Suprapubic skin (tissue), 4 donors: ENCODE results near the gene PTGES2. TPM values are rescaled to one million over a fixed set of nuclear protein-coding genes. Genes with fewer than 3 reads are reported as not detected.

Source experiments
- DNase-seq, 2 donors: peaks; one replicate each; pipeline ENCODE4 v3.0.0-alpha.2; 2019; ENCODE audit warnings: low spot score in 2 of 2
- H3K27ac ChIP-seq: fragments of 200-600 bp; sonication (generic); one replicate; pipeline ENCODE4 v1.5.1; 2019
- H3K27me3 ChIP-seq: fragments of 200-600 bp; sonication (generic); one replicate; pipeline ENCODE4 v1.5.1; 2019
- H3K36me3 ChIP-seq: fragments of 200-600 bp; sonication (generic); one replicate; pipeline ENCODE4 v1.5.1; 2019
- H3K4me1 ChIP-seq: fragments of 200-600 bp; sonication (generic); one replicate; pipeline ENCODE4 v1.5.1; 2019
- H3K4me3 ChIP-seq: fragments of 200-600 bp; sonication (generic); one replicate; pipeline ENCODE4 v1.5.1; 2019; ENCODE audit warnings: mild to moderate bottlenecking
- H3K9me3 ChIP-seq: fragments of 200-600 bp; sonication (generic); one replicate; pipeline ENCODE4 v1.5.1; 2019
- CTCF ChIP-seq, 2 donors: fragments of 200-600 bp in 1 of 2; fragments of 450-650 bp in 1 of 2; sonication (generic) in 1 of 2; IDR thresholded peaks; one replicate each; pipeline ENCODE4 v1.5.1; 2016 to 2019; ENCODE audit warnings: antibody characterized with exemption in 2 of 2, mild to moderate bottlenecking in 1 of 2, moderate library complexity in 1 of 2
- EP300 ChIP-seq: sonication (generic); formaldehyde crosslinking; IDR thresholded peaks from one replicate; pipeline ENCODE4 v1.6.1; 2017; ENCODE audit warnings: antibody characterized with exemption
- POLR2A ChIP-seq, 2 donors: fragments of 450-650 bp; IDR thresholded peaks; one replicate each; pipeline ENCODE4 v1.6.1; 2017; ENCODE audit warnings: antibody characterized with exemption in 2 of 2, mild to moderate bottlenecking in 2 of 2, moderate library complexity in 2 of 2
- POLR2AphosphoS5 ChIP-seq, 3 donors: sonication (generic); formaldehyde crosslinking; IDR thresholded peaks; one replicate each; pipeline ENCODE4 v1.6.1; 2017; ENCODE audit warnings: antibody characterized with exemption in 3 of 3
- WGBS: methylation state at CpG from one replicate; pipeline ENCODE4 v1.1.5; 2018; 5-methylcytosine and 5-hydroxymethylcytosine counted together
- total RNA-seq, 4 donors: library from RNA; depleted of rRNA; stranded (reverse); fragments of >200 nt; gene quantifications; one replicate each; pipeline ENCODE4 v1.1.0, GENCODE V29; 2016

The PTGES2 gene
- total RNA-seq, 4 donors from 2014 or later, result 47.4 to 76.0 (median 55.9) TPM

- H3K36me3 ChIP-seq, result peaks cover 65% of the 10 kb centered on the region
- 86% methylated on average over 8 of the region's 8 CpGs for WGBS
- TF ChIP-seq POLR2A (IDR thresholded peaks at IDR 0.05) (no peak), CTCF (IDR thresholded peaks at IDR 0.05) (no peak), EP300 (no peak), POLR2AphosphoS5 (IDR thresholded peaks at IDR 0.05) (no peak)
Observed at GRCh38 chr9:128169492-128169891, 42.0 kb upstream of the PTGES2 start.

GRCh38 chr9:128168731-128169308 lies 41.3 kb upstream of the PTGES2 start:
- no peaks in the 10 kb centered on the region for H3K27me3 ChIP-seq
- H3K4me3 ChIP-seq, result no peak overlapping the region
- DNase-seq, result no peak
- no peak for TF ChIP-seq POLR2AphosphoS5 (IDR thresholded peaks at IDR 0.05)
- no peaks in the 10 kb centered on the region for H3K9me3 ChIP-seq
- peaks cover 6% of the 10 kb centered on the region for H3K4me1 ChIP-seq
- peaks cover 66% of the 10 kb centered on the region for H3K36me3 ChIP-seq
- no peak overlapping the region for H3K27ac ChIP-seq
- WGBS, result 93% methylated on average over 8 of the region's 8 CpGs

More at GRCh38 chr9:128169492-128169891, 42.0 kb upstream of the PTGES2 start:
- H3K4me1 ChIP-seq, result peaks cover 1% of the 10 kb centered on the region
- H3K9me3 ChIP-seq, result no peaks in the 10 kb centered on the region
- no peak for DNase-seq
- no peak overlapping the region for H3K4me3 ChIP-seq
- H3K27me3 ChIP-seq, result no peaks in the 10 kb centered on the region
- no peak overlapping the region for H3K27ac ChIP-seq

- no peak for DNase-seq
- H3K36me3 ChIP-seq, result peaks cover 76% of the 10 kb centered on the region
- H3K27me3 ChIP-seq, result no peaks in the 10 kb centered on the region
- H3K27ac ChIP-seq, result no peak overlapping the region
- no peak for TF ChIP-seq POLR2A (IDR thresholded peaks at IDR 0.05)
- TF ChIP-seq EP300, result no peak
- TF ChIP-seq POLR2AphosphoS5 (IDR thresholded peaks at IDR 0.05), result no peak
- TF ChIP-seq CTCF (IDR thresholded peaks at IDR 0.05), result no peak
- no peak overlapping the region for H3K4me3 ChIP-seq
- WGBS, result 81% methylated on average over 3 of the region's 4 CpGs
- no peaks in the 10 kb centered on the region for H3K9me3 ChIP-seq
- H3K4me1 ChIP-seq, result peaks cover 6% of the 10 kb centered on the region
Observed at GRCh38 chr9:128167209-128167608, 39.7 kb upstream of the PTGES2 start.

GRCh38 chr9:128166169-128166568 lies 38.6 kb upstream of the PTGES2 start:
- Histone ChIP-seq H3K9me3 (no peaks in the 10 kb centered on the region), H3K4me3 (no peak overlapping the region), H3K36me3 (peaks cover 73% of the 10 kb centered on the region), H3K4me1 (peaks cover 9% of the 10 kb centered on the region), H3K27ac (no peak overlapping the region), H3K27me3 (no peaks in the 10 kb centered on the region)
- no peak for DNase-seq
- TF ChIP-seq POLR2AphosphoS5 (IDR thresholded peaks at IDR 0.05) (no peak), POLR2A (IDR thresholded peaks at IDR 0.05) (no peak), EP300 (no peak), CTCF (IDR thresholded peaks at IDR 0.05) (no peak)
- WGBS, result 86% methylated on average over 9 of the region's 18 CpGs

GRCh38 chr9:128164307-128164885 lies 36.9 kb upstream of the PTGES2 start:
- Histone ChIP-seq H3K36me3 (peaks cover 56% of the 10 kb centered on the region), H3K27ac (no peak overlapping the region)

More at GRCh38 chr9:128164307-128164885, 36.9 kb upstream of the PTGES2 start:
- TF ChIP-seq CTCF (IDR thresholded peaks at IDR 0.05), result no peak
- no peak for TF ChIP-seq EP300
- no peak for TF ChIP-seq POLR2AphosphoS5 (IDR thresholded peaks at IDR 0.05)
- TF ChIP-seq POLR2A (IDR thresholded peaks at IDR 0.05), result no peak
- no peaks in the 10 kb centered on the region for H3K27me3 ChIP-seq
- WGBS, result 66% methylated on average over 11 of the region's 14 CpGs
- H3K4me1 ChIP-seq, result peaks cover 24% of the 10 kb centered on the region
- no peaks in the 10 kb centered on the region for H3K9me3 ChIP-seq
- DNase-seq, result peak in 1 of 2 donors; percentile 60
- H3K4me3 ChIP-seq, result no peak overlapping the region
